GM12891 (cell line): Measurements from ENCODE around the gene PPP4R4.

Experiments
- POLR2A ChIP-seq: IDR thresholded peaks from 2 replicates; pipeline ENCODE4 v1.6.1; 2011; ENCODE audit warnings: low read depth, low read length, control low read depth
- POLR2AphosphoS5 ChIP-seq: IDR thresholded peaks from 2 replicates; pipeline ENCODE4 v1.6.1; 2011; ENCODE audit warnings: low read depth, low read length, control low read depth
- POU2F2 ChIP-seq: IDR thresholded peaks from 2 replicates; pipeline ENCODE4 v1.6.1; 2011; ENCODE audit warnings: low read depth, mild to moderate bottlenecking, control low read depth, low read length, moderate library complexity
- SPI1 ChIP-seq: IDR thresholded peaks from 2 replicates; pipeline ENCODE4 v1.6.1; 2011; ENCODE audit warnings: low read depth, low read length, control low read depth
- TAF1 ChIP-seq: IDR thresholded peaks from 2 replicates; pipeline ENCODE4 v1.6.1; 2011; ENCODE audit warnings: low read depth, low read length, control low read depth

DNA sequence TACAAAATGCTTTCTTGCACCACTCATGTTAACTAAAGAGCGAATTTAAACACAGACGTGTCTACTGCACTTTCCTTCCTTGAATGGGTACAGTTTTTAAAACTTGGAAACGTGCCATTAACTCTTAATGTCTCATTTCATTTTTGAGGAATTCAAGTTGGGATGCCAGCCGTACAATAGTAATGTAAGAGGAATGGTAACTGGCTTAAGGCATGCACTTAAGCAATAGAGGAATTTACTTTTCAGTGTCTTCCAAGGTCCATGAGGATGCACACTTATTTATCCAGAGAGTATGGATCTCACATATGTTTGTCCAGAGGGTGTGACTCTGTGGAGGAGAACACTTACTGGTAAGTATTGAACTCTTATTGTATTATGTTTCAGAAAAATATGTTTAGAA, 52.9 kb downstream of the PPP4R4 start:
- no peak for TF ChIP-seq POLR2A
- TF ChIP-seq POLR2AphosphoS5: no peak
- no peak for TF ChIP-seq POU2F2
- TF ChIP-seq TAF1: no peak
- TF ChIP-seq SPI1: no peak
